ENCODE results near the gene STX18. TPM values are rescaled to one million over a fixed set of nuclear protein-coding genes. Genes with fewer than 3 reads are reported as not detected.

Gene STX18
- total and polyA plus RNA-seq, 10 of the 15 experiments (the other 5 are each of a cell fraction or from before 2014, with no cell fraction given) = 8.2 to 46.6 (median 31.1) TPM

DNA sequence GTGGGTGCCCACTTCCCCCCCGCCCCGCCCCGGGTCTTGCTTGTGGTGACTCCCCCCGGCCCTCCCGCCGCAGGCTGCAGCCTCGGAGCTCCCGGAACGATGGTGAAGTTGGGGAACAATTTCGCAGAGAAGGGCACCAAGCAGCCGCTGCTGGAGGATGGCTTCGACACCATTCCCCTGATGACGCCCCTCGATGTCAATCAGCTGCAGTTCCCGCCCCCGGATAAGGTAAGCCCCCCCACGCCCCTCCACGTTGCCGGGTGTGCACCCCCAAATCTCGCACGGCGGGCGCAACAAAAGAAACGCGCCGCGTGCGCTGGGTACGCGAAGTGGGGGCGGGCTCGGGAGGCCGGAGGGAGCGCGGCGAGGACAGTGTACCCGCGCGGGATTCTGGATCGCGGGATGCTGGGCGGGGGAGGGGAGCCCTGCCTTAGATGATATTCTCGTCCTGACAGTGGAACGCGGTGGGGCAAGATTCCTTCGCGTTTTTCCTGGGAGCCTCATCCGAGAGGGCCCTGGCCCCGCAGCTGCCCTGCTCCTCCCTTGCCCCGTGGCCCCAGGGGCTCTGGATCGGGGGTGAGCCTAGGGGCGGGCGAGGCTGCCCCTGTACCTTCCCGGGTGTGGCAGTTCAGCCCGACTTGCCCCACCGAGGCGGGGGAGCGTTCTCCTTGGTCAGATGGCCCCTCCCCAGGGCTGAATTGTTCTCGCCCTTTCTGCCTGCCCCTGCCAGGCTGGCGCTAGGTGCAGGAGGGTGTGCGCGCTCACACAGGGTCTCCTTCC, 154.1 kb downstream of the STX18 start:
- no peak overlapping the region for H3K27ac ChIP-seq (ENCODE audit: control insufficient read depth, insufficient read depth)
- H2AFZ ChIP-seq (ENCODE audit: control insufficient read depth, low read depth, low read length) = no peak overlapping the region
- H3K4me3 ChIP-seq = no peak overlapping the region
- no peaks in the 10 kb centered on the region for H3K36me3 ChIP-seq (ENCODE audit: control insufficient read depth in 2 of 2, insufficient read depth in 2 of 2, low read length in 1 of 2)
- no peaks in the 10 kb centered on the region for H4K20me1 ChIP-seq (ENCODE audit: control insufficient read depth, insufficient read depth)
- no peaks in the 10 kb centered on the region for H3K9me3 ChIP-seq (replicated peaks; ENCODE audit: control insufficient read depth, insufficient read depth, low read length)
- intact Hi-C loops (cut with micrococcal nuclease; ENCODE audit: unreplicated experiment) (no loop called here), in situ Hi-C loops (cut with MboI) (no loop called here)
- no peak for ATAC-seq
- FAIRE-seq = no peak
- ChIA-PET SMC1A (ENCODE audit: uncharacterized antibody, unreplicated experiment) (no interaction called here), CTCF (no interaction called here), RAD21 (ENCODE audit: unreplicated experiment) (no interaction called here), POLR2A (no interaction called here)
- no peaks in the 10 kb centered on the region for H3K79me2 ChIP-seq (ENCODE audit: control insufficient read depth, insufficient read depth, low read length)
- 22% methylated on average over 51 of the region's 62 CpGs for WGBS (ENCODE audit: insufficient coverage, insufficient replicate concordance, low lambda C conversion rate, missing lambda C conversion rate)
- peaks cover 5 to 10% of the 10 kb centered on the region in 2 experiments for H3K27me3 ChIP-seq (replicated peaks in 1 of 2; ENCODE audit: control insufficient read depth in 2 of 2, insufficient read depth in 2 of 2, low read length in 1 of 2)
- H3K4me1 ChIP-seq (ENCODE audit: control insufficient read depth, insufficient read depth, low read length) = no peaks in the 10 kb centered on the region
- no peak for DNase-seq (ENCODE audit: low read depth, low spot score)
- BruUV-seq (replicated peaks) = no TSS peak
- no peak overlapping the region for H3K4me2 ChIP-seq (ENCODE audit: control insufficient read depth, insufficient read depth)
- no peak overlapping the region for H3K9ac ChIP-seq (ENCODE audit: control insufficient read depth, insufficient read depth, low read length)
- no peak for TF ChIP-seq CHD2 (IDR thresholded peaks at IDR 0.05; ENCODE audit: borderline replicate concordance, low read depth, low read length)
- TF ChIP-seq CBFB (IDR thresholded peaks at IDR 0.05; ENCODE audit: low read depth) = no peak
- no peak for TF ChIP-seq EP300 (IDR thresholded peaks at IDR 0.05; ENCODE audit: borderline replicate concordance in 1 of 2, control insufficient read depth in 1 of 2, low read depth in 2 of 2, low read length in 2 of 2)
- no peak for TF ChIP-seq PAX8 (IDR thresholded peaks at IDR 0.05)
- no peak for TF ChIP-seq KAT2A (conservative IDR thresholded peaks at IDR 0.05; ENCODE audit: control insufficient read depth, low read depth, low read length)
- no peak for TF ChIP-seq SRF (IDR thresholded peaks at IDR 0.05; ENCODE audit: low read depth in 2 of 2, low read length in 2 of 2)
- no peak for TF ChIP-seq HCFC1 (IDR thresholded peaks at IDR 0.05; ENCODE audit: low read length)
